GM19099 (cell line): ENCODE data around the gene RAB27A.

Source experiments
- POLR2A ChIP-seq: IDR thresholded peaks from 3 replicates; pipeline ENCODE4 v1.6.1; 2011; ENCODE audit warnings: low read depth; ENCODE audit not compliant: insufficient read length; ENCODE audit errors: extremely low read depth

RAB27A gene

DNA sequence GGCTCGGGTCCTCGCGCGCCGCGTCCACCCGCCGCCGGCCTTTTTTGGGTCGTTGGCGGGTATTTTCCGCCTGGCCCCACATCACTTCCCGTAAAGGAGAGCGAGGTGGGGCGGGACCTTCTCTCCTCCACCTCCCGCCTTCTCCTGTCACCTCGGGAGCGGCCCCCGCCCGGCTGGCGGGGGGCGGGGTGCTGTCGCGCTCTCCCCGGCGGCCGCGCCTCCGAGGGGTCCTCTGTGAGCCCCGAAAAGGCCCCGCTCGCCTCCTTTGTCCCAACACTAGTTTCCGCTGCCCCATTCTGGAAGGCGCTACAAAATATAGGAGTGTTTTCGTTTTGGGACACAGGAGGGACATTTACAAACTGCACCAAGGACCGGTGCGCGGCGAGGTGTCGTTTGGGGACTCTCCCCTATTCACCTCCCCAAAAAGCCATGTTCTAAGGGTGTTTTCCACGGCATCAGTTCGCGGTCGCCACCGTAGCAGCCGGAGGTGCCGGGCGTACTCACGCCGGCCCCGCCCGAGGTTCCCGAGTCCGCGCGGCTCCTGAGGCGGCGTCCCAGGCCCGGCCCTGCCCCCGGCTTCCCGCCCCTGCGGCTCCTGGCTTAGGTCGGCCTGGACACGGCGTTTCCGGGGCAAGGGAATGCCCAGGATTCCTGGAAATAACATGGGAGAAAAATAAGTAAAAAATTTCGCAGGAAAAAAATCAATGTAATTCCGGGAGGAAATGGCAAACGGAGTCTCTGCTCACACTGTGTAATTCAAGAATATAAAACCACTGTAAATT lies at the start of gene RAB27A:
Gene RAB27A (minus strand): TSS at position 68 of the 782 bp plus-strand sequence. CDS start 54,879 bp downstream, outside the sequence.
- peak; percentile 32 for TF ChIP-seq POLR2A

DNA sequence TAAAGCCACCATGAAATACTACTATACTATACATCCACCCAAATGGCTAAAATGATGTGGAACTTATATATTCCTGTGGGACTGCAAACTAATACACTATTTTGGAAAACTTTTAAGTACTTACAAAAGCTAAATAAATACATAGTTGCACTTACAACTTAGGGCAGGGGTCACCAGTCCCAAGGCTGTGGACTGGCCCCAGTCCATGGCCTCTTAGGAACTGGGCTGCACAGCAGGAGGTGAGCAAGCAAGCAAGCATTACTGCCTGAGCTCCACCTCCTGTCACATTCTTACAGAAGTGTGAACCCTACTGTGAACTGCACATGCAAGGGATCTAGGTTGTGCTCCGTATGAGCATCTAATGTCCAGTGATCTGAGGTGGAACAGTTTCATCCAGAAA lies 47.5 kb upstream of the RAB27A start:
- no peak for TF ChIP-seq POLR2A

DNA sequence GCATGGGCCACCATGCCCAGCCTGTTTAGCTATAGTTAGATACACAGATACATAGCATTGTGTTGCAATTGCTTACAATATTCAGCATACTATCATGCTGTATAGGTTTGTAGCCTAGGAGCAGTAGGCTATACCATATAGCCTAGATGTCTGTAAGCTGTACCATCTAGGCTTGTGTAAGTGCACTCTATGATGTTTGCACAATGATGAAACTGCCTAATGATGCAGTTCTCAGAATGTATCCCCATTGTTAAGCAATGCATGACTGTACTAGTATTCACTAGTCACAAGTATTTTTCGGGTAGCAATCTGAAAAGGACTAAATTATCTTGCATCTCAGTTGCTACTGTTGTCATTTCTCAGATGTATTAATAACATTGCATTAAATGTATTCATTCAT lies 45.4 kb upstream of the RAB27A start:
- TF ChIP-seq POLR2A, result no peak

DNA sequence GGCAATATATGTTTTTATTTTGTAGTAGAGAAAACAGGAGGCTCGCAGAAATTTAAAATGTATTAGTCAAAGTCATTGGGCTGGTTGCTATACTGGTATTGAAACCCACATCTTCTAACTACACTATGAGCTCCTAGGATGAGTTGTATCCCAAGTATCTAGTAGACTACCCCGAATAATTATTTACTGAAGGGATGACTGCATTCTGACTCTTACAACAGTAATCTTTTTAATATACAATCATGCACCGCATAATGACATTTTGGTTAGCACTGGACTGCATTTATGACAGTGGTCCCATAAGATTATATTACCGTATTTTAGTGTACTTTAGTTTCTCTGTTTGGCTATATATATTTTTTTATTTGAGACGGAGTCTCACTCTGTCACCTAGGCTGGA lies 44.8 kb upstream of the RAB27A start:
- TF ChIP-seq POLR2A, result no peak

DNA sequence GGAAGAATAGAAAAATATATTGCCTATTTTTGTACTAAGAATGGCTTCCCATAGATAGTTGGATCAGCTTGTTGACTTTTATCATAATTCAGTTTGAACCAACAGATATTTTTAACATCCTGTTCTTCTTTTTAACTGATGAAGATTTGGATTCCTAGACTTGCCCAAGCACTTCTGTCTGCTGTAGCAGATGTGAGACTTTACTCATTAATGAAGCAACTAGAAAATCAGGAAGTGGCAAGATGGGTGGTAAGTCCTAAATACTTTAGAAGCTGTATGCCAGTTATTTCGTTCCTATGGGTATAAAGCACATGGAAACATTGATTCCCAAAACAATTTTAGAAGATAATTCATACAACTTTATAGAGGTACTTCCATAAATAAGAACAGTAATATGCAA lies 37.8 kb upstream of the RAB27A start:
- TF ChIP-seq POLR2A, result no peak

DNA sequence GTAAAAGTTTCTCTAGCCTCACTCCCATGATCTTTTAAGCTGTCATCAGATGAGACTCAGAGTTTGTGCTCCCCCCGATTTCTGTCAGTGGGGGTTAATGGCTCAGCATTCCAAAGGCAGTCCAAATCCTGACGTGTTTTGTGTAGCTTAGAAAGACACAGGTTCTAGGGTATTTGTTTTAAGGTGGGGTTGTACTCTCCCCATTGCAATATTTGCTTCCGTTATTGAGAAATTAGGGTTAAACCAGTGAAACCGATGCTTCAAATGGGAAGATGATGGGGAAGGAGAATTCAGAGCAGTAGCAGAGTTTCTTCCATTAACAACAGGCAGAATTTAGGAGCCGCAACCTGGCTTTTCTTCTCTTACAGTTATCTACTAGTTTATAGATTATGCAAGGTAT lies 32.9 kb upstream of the RAB27A start:
- no peak for TF ChIP-seq POLR2A

DNA sequence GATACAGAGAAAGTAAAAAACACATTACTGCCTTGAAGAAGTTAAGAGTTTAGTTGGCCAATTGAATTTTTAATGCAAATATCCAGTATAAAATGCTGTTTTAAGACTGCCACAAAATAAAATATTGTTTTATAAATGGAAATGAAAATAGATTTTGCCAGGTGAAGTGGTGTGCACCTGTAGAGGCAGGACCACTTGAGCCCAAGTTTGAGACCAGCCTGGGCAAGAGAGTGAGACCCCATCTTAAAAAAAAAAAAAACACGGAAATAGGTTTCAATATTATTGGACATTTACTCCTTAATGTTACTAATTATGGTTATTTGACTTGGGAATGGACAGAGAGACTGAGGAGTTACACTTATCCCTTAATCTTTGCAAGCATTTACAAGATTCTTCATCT lies 31.4 kb upstream of the RAB27A start:
- TF ChIP-seq POLR2A, result no peak

DNA sequence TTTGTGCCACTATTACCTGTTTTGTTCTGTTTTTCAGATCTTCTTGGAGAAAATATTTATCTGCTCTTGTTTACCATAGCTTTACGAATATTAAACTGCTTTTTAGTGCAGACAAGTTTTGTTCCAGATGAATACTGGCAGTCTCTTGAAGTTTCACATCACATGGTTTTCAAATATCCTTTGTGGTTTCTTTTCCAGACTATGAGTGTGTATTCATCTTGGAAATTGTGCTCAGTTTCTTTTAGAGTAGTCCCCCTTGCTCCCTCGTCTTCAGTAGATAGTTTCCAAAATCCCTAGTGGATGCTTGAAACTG lies 30.6 kb upstream of the RAB27A start:
- no peak for TF ChIP-seq POLR2A

DNA sequence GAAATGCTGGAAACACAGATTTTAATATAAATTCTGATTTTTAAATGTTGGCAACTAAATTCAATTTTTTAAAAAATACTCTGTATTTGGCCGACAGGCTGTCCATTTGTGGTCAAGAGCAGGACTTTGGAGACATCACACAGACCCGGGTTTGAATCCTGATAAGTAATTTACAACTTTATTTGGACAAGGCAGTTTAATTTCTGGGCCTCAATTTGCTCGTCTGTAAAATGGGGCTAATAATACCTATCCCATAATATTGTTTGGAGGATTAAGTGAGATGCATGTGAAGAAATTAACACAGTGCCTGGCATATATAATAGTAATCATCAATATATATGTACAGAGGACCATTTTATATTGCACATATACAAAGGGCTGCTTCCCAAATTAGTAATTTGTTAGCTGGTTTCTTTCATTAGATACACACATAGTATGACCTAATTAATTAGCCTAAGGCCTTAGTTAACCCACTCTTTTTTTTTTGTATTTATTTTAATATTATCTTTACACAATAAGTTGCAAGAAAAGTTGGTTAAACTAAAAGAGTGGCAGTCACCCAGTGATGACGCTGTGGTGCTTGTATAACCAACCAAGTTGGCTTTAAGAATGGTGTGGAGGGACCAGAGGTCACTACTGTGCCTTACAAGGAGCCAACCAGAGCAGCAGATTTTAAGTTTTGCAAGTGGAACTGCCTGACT lies 30.1 kb upstream of the RAB27A start:
- TF ChIP-seq POLR2A, result no peak

DNA sequence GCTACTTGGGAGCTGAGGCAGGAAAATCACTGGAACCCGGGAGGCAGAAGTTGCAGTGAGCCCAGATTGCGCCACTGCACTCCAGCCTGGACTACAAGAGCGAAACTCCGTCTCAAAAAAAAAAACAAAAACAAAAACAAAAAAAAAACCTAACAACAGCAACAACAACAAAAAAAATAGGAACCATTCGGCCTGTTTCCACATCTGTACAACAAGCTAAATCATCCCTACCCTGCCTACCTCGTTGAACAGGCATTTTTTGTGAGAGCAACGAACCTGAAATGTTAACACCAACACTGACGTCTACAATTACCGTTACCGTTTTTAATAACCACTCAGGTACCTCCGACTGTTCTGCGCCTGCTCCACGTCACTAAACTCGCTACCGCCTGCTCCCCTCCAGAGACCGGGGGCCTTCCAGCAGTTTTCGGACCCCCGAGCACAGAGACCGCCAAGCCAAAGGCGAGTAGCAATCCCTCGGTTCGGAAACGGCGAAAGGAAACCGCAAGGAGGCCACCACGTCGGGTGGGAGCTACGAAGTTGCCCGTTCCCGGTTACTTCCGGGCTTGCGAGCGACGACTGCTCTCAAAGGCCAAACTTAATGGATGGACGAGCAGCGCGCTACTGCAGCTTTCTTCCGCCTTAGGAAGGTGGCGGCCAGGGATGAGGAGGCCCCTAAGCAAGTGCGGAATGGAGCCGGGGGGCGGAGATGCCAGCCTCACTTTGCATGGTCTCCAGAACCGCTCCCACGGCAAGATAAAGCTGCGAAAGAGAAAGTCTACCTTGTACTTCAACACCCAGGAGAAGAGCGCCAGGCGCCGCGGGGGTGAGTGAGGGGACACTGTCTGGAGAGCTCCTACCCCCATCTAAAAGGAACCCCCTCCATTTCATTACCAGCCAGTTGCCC lies 29.2 kb upstream of the RAB27A start, which contains the start of the genes PIGB and PIGBOS1:
Gene PIGB (plus strand): TSS at position 635 of the 907 bp plus-strand sequence. CDS start 29 bp downstream, at position 664.
Gene PIGBOS1 (minus strand): TSS at position 536 of the 907 bp plus-strand sequence. CDS start 1,331 bp downstream, outside the sequence.
- TF ChIP-seq POLR2A, result peak; percentile 70

DNA sequence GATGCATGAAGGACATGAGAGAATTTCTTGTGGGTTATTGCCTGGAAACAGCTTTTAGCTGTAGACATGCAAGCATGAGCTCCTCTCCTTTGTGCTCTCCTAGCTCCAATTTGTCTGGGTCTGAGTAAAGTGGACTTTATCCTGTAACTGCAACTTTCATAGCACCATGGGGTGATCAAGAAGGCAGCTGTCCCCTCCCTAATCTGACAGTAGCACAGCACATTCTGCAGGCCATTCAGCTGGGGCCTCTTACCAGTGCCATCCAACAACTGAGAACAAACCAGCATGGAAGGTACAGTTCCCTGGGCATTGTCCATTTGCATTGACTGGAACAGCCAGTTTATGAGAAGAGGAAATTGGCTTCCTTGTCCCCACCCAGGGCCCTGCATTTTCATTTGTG lies 7.7 kb upstream of the RAB27A start:
- TF ChIP-seq POLR2A, result no peak

DNA sequence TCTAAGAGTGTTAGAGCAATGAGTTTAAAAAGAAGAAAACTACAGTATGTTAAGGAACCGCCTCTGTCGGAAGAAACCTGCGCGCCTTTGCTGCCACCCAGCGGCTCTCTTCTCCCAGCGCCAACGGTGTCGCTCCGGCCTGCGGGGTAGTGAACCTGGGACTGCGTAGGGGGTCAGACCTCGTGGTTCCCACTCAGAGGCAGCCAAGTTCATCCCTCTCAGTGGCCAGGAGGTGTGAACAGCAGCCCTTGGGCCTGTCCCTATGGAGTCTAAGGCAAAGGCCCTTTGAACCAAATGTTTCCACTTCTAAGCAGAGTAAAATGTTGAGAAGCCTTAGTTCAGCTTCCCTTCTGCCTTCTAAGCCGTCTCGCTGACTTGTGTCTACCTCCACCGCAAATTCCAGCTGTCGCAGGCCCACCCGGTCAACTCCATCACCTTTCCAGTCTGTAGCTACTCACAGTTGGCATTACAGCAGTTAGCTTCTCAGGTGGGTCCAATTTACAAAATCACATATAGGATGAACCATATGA lies 980 bp upstream of the RAB27A start:
- TF ChIP-seq POLR2A, result no peak

DNA sequence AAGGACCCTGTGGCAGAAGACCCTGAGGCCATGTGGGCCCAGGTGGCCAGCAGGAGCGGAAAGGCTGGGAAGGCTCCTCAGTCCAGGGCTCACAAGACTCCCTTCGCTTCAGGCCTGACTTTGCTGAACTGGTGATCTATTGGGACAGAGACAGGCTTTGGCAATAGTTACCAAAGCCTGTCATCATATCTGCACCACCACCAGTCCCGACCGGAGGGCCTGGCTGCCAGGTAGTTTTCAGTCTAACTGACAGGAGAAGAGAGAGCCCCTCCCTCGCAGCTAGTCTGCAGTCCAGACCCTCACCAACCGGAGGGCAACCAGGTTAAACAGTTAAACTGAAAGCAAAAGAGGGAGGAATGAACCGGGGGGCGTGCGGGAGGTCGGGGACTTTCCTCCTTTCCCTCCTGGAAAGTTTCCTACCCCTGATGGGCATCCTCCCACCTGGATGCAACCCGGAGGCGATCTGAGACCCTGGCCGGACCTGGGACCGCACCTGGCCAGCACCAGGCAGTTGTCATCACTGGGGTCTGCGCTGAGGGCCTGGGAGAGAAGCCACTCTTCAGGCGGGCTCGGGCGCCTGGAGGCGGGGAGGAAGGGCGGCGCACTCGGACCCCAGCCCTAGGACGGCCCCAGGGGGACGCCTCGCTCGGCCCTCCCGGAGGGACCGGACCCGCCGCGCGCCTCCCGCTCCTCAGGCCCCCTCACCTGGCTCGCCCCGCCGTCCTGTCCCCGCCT lies 435 bp downstream of the RAB27A start:
- no peak for TF ChIP-seq POLR2A

DNA sequence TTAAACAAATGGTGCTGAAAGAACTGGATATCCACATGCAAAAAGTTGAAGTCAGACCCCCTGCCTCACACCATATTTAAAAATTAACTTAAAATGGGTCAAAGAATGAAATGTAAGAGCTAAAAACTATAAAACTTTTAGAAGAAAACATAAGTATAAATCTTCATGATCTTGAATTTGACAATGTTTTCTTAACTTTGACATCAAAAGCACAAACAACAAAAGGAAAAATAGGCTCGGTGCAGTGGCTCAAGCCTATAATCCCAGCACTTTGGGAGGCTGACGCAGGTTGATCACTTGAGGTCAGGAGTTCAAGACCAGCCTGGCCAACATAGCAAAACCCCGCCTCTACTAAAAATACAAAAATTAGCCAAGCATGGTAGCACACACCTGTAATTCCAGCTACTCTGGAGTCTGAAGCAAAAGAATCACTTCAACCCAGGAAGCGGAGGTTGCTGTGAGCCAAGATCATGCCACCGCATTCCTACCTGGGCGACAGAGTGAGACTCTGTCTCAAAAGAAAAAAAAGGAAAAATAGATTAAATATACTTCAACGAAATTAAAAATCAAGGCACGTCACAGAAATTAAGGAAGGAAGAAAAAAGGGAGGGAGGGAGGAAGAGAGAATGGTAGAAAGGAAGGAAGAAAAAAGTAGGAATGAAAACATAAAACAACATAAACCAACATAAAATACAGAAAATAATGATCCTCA lies 1.5 kb downstream of the RAB27A start:
- TF ChIP-seq POLR2A, result no peak
